SH-SY5Y (cell line): ENCODE measurements around the gene LYSMD3.

Experiments
- GATA2 ChIP-seq: IDR thresholded peaks from 2 replicates; pipeline ENCODE4 v1.6.1; 2011; ENCODE audit warnings: mild to moderate bottlenecking, low read depth, low read length
- GATA3 ChIP-seq: IDR thresholded peaks from 2 replicates; pipeline ENCODE4 v1.6.1; 2011; ENCODE audit warnings: low read depth, mild to moderate bottlenecking, low read length, moderate library complexity

Gene LYSMD3

DNA sequence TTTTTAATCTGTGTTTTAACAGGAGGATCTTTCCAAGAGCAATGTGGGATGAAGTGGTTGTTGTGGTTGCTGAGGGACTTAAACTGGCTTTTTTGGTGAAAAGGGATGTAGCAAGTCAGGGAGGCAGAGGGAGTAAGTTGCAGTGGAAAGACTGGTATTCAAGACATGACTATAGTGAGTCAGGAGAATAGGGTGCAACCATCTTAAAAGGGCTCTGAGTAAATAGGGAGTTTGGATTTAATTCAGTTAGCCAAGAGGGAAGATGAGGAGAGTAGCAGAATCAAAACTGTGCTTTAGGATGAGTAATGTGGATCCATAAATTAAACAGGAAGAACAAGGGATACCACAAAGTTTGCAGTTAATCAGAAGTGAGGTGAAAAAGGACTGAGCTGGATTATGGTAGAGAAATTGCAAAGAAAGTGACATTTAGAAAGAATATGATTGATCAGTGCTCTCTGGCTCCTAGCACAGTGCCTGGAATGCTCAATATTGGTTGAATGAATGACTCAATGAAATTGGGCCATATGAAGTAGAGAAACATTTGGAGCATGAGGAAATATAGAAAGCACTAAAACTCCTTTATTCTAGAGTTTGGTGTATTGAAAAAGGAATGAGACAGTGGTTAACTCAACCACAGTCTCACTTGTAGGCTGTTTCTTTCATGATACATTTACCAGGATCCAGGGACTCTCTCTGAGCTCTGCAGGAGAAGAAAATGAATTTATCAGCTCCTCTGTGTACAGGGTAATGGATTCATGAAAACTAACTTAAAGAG lies 49.6 kb downstream of the LYSMD3 start:
- TF ChIP-seq GATA2: no peak
- TF ChIP-seq GATA3: no peak

DNA sequence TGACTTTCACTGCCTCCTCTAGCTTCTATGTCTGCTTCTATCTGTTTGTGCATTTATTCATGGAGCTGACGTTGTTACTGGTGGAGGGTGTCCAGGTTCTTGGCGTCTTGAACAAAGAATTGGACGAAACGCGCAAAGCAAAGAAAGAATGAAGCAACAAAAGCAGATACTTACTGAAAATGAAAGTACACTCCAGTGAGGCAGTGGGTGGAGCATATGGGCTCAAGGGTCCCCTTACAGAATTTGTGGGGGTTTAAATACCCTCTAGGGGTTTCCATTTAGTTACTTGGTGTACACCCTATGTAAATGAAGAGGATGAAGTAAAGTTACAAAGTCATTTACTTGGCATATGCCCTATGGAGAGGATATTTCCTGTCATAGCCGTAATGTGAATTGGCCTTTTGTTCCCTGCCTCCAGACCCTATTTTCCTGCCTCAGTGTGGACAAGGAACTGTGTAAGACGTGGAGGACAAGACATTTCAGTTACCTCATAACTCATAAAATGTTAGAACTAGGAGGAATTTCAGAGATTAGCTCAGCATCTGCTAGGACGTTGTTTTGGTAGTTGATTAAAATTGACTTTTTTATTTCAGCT lies 51.7 kb downstream of the LYSMD3 start:
- no peak for TF ChIP-seq GATA3
- no peak for TF ChIP-seq GATA2

DNA sequence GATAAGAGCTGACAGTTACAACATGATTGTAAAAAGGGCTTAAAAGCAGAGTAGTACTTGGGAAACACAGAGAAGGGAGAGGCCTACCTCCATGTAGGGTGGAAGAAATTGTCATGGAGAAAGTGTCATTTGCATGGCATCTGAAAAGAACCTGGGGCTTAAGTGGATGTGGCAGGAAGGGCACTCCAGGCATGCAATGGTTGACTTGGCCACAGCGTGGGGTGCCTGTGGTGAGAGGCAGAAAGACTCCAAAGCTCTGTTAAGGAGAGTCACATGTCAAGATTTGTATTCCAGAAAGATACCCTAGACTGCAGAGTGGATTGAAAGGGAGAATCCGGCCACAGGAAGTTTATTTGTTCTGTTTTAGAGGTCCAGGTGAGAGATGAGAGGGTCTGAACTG lies 52.3 kb downstream of the LYSMD3 start:
- TF ChIP-seq GATA3 (no peak), GATA2 (no peak)

DNA sequence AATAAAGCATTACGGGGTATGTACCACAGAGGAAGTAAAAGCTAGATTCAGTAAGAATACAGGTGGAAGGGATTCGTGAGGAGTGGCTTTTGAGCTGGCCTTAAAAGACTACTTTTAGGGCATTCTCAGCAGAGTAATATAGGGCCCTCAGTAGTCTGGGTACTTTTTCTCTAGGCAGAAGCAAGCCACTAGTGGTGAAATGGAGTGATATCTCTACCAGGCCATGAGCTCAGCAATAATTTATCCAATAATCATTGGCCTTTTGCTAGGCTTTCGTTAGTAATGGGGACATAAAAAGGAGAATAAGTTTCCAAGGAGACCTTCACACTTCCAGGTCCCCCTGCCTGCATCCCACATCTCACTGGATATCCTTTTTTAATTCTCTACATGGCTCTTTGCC lies 53.0 kb downstream of the LYSMD3 start:
- TF ChIP-seq GATA2 (no peak), GATA3 (no peak)

DNA sequence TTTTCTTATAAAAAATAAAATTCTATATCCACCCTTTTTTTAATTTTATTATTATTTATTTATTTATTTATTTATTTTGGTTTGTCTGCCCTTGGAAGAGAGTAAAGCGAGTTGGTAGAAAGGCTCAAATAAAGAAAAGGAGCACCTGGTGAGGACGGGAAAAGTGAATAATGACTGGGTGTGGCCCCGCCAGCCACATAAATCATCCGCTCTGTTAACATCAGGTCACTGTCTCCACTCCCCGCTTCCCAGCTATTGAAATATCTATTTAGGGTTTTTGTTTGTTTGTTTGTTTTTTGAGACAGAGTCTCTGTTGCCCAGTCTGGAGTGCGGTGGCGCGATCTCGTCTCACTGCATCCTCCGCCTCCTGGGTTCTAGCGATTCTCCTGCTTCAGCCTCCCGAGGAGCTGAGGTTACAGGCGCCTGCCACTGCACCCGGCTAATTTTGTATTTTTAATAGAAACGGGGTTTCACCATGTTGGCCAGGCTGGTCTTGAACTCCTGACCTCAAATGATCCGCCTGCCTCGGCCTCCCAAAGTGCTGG lies 53.9 kb downstream of the LYSMD3 start:
- TF ChIP-seq GATA2 (no peak), GATA3 (no peak)

DNA sequence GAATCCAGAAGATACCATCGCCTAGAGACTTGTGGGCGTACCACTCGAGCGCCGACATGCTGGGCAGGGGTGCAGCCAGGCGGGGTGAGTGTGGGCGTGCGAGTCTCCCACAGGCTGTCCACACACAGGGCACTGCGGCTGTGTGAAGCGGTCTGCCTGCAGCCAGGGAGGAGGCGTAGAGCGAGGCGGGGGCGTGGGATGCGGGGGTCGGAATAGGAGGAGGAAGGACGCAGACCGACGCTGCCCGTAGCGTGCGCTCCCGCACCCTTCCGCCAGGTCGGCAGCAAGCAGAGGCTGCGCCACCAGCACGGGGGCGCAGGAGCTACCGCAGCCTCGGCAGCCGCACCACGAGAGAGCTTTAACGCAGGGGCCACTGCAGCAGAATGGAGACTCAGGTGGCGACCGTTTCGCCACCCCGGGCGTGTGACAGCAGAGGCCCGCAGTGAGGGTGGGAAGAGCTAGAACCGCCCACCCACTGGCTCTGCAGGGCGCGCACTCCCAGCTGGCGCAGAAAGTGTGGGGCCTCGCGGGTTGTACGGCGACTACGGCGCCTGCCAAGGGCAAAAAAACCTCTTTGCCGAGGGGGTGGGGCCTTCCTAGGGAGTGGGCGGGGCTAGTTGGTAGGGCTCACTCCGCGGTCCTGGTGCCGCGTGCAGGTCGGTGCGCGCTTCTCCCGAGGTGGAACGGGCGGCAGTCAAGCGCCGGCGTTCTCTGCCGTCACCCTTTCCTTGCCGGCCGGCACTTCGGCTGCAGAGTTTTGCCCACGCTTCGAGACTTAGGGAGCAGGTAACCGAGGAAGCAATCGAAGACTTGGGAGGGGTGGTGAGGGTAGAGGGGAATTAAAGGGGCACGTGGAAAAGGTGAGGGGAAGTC lies 54.9 kb downstream of the LYSMD3 start, which contains the start of the genes MBLAC2 and POLR3G:
Gene MBLAC2, minus strand, starts transcription at position 537 of the 873 bp plus-strand sequence. Its CDS starts 479 bp downstream, at position 58.
Gene POLR3G, plus strand, starts transcription at position 630 of the 873 bp plus-strand sequence. CDS start 10,704 bp downstream, outside the sequence.
- no peak; the same call in none of the 2 replicates for TF ChIP-seq GATA2
- no peak for TF ChIP-seq GATA3

DNA sequence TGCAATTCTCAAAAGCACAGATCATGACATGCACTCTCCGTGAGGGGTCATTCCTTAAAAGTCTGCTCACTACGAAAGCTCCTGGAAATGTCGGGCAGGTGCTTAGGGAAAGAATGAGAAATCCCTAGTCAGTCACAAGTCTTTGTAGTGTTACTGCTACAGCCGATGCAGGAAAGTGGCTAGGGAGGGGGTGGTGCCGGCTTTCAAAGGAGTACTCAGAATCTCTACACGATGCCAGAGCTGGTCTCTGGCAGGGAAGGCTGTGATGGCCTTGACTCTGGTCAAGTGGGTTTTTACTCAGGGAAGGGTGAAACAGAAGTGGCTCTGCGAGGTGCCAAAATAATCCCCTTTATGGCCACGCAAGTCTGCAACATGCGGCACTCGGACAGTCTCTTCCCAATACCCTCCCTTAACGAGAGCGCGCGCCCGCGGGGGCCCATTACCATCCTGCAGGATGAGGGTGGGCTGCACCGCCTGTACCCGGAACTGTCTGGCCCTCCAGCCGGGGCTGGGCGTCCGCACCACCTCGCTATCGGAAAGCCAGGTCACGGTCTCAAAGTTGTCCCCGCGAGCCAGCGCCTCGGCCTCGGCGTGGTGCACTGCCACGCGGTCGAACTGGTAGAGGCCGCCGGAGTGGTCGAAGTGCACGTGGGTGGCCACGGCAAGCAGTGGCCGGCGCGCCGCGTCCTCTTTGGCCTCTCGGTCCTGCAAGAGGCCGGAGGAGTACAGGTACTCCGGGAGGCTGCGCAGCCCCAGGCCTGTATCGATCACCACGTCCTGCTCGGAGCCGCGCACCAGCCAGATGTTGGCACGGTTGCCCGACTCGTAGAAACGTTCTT lies 55.8 kb downstream of the LYSMD3 start:
- TF ChIP-seq GATA2: peak; percentile 75; the same call in 1 of the 2 replicates
- TF ChIP-seq GATA3: no peak

DNA sequence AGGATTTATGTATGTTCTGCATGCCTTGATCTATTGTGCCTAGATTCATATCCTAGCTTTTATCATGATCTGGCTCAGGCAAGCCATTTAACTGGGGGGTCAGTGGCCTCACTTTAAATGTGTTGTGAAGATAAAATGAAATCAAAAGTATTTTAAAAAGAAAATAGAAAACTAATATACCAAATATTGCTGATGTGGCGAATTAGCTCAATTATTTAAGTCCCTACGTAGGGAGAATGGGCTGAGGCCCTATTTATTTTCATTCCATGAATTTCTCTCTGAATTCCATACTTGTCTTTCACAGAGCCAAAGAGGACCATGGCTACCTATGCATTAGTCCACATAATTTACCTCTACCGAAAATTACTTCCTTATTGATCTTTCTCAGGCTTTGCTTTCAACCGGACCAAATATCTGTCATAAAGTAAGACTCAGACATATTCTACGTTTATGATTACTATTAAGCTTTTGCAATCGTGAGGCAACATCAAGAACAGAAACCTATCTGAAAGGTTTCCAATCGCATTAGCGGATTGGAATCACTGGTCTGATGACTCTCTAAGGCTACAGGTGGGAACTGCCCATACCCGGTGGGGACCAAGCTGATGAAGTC lies 56.5 kb downstream of the LYSMD3 start:
- TF ChIP-seq GATA3 (no peak), GATA2 (no peak)
